Measurements from ENCODE around the gene LYPD1.

LYPD1 gene

DNA sequence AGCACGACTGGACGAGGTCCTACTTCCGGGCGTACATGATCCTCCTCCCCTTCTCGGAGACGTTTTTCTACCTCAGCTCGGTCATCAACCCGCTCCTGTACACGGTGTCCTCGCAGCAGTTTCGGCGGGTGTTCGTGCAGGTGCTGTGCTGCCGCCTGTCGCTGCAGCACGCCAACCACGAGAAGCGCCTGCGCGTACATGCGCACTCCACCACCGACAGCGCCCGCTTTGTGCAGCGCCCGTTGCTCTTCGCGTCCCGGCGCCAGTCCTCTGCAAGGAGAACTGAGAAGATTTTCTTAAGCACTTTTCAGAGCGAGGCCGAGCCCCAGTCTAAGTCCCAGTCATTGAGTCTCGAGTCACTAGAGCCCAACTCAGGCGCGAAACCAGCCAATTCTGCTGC lies 24.8 kb downstream of the LYPD1 start:
- Histone ChIP-seq H3K79me1 (ENCODE audit: low read depth, low read length) (no peaks in the 10 kb centered on the region), H3K23ac (ENCODE audit: low read depth, low read length, poor library complexity) (no peak overlapping the region), H2BK5ac (ENCODE audit: low read length) (no peak overlapping the region), H2BK120ac (ENCODE audit: low read depth, low read length) (no peak overlapping the region), H2AK5ac (ENCODE audit: low read depth, low read length) (no peak overlapping the region), H3K14ac (ENCODE audit: low read length) (no peak overlapping the region), H3K4me2 (ENCODE audit: insufficient read depth, low read length, poor library complexity, severe bottlenecking) (no peak overlapping the region), H3K27me3 (ENCODE audit: control insufficient read depth in 3 of 3, insufficient read depth in 3 of 3, low read depth in 1 of 3, low read length in 3 of 3) (no peaks in the 10 kb centered on the region), H3K27ac (replicated peaks; ENCODE audit: low read length) (no peak overlapping the region), H4K8ac (ENCODE audit: low read depth, low read length) (no peak overlapping the region), H3K4ac (ENCODE audit: low read length) (no peak overlapping the region), H4K91ac (ENCODE audit: low read depth, low read length, poor library complexity) (no peak overlapping the region), H3K4me3 (ENCODE audit: low read length in 2 of 2) (no peak overlapping the region), H2BK12ac (ENCODE audit: low read length) (no peak overlapping the region), H3K4me1 (ENCODE audit: control insufficient read depth in 2 of 2, insufficient read depth in 1 of 2, low read depth in 1 of 2, low read length in 2 of 2) (peaks cover 14 to 21% of the 10 kb centered on the region in 2 donors), H3K9me3 (replicated peaks in 1 of 2; ENCODE audit: control insufficient read depth in 2 of 2, insufficient read depth in 1 of 2, low read depth in 1 of 2, low read length in 2 of 2) (peaks cover 0 to 4% of the 10 kb centered on the region in 2 donors), H2BK15ac (ENCODE audit: low read length) (no peak overlapping the region), H3K9ac (ENCODE audit: low read depth, low read length, poor library complexity) (no peak overlapping the region), H2AFZ (ENCODE audit: low read length) (no peak overlapping the region), H3K36me3 (replicated peaks in 1 of 2; ENCODE audit: control insufficient read depth in 2 of 2, insufficient read depth in 2 of 2, low read length in 2 of 2) (peaks cover 0 to 31% of the 10 kb centered on the region in 2 donors), H3K18ac (ENCODE audit: low read length) (peak overlapping the region; percentile 22)
- no peak for DNase-seq (ENCODE audit: low spot score)
- WGBS, 2 donors (ENCODE audit: extremely low coverage in 2 of 2, insufficient read length in 2 of 2, insufficient replicate concordance in 1 of 2): no CpG with 5 or more reads among the region's 35 CpGs

DNA sequence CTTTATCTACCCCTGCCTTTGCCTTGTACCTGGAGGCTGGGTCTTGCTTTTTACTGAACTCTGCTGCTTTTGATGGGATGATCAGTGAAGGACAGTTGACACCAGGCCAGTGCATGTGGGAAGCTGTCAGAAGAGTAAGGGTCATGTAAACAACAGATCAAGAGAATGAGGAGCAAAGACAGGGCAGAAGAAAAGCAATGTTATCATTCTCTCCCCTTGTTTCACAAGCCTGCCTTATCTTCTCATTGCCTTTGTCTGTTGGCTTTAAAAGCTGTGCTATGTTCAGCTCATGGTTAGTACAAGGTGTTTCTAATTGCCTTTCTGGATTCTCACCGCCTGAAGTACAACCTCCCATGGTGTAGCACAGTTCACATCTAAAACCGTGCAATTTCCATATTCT lies 27.6 kb downstream of the LYPD1 start:
- whole genome bisulfite sequencing, 2 donors (ENCODE audit: extremely low coverage in 2 of 2, insufficient read length in 2 of 2, insufficient replicate concordance in 1 of 2): no CpG with 5 or more reads among the region's 2 CpGs
- no peak overlapping the region for H2BK120ac ChIP-seq (ENCODE audit: low read depth, low read length)
- H3K4ac ChIP-seq (ENCODE audit: low read length): no peak overlapping the region
- no peak overlapping the region for H3K23ac ChIP-seq (ENCODE audit: low read depth, low read length, poor library complexity)
- no peaks in the 10 kb centered on the region for H3K27me3 ChIP-seq (ENCODE audit: control insufficient read depth in 3 of 3, insufficient read depth in 3 of 3, low read depth in 1 of 3, low read length in 3 of 3)
- H2BK15ac ChIP-seq (ENCODE audit: low read length): no peak overlapping the region
- H3K27ac ChIP-seq (replicated peaks; ENCODE audit: low read length): no peak overlapping the region
- H2AFZ ChIP-seq (ENCODE audit: low read length): no peak overlapping the region
- H3K9me3 ChIP-seq (replicated peaks in 1 of 2; ENCODE audit: control insufficient read depth in 2 of 2, insufficient read depth in 1 of 2, low read depth in 1 of 2, low read length in 2 of 2): peaks cover 0 to 4% of the 10 kb centered on the region in 2 donors
- no peak overlapping the region for H3K4me2 ChIP-seq (ENCODE audit: insufficient read depth, low read length, poor library complexity, severe bottlenecking)
- H2BK5ac ChIP-seq (ENCODE audit: low read length): no peak overlapping the region
- peaks cover 0 to 36% of the 10 kb centered on the region in 2 donors for H3K36me3 ChIP-seq (replicated peaks in 1 of 2; ENCODE audit: control insufficient read depth in 2 of 2, insufficient read depth in 2 of 2, low read length in 2 of 2)
- DNase-seq (ENCODE audit: low spot score): no peak
- peaks cover 17 to 23% of the 10 kb centered on the region in 2 donors for H3K4me1 ChIP-seq (ENCODE audit: control insufficient read depth in 2 of 2, insufficient read depth in 1 of 2, low read depth in 1 of 2, low read length in 2 of 2)
- no peak overlapping the region for H3K9ac ChIP-seq (ENCODE audit: low read depth, low read length, poor library complexity)
- H4K91ac ChIP-seq (ENCODE audit: low read depth, low read length, poor library complexity): no peak overlapping the region
- no peak overlapping the region for H3K18ac ChIP-seq (ENCODE audit: low read length)
- H4K8ac ChIP-seq (ENCODE audit: low read depth, low read length): peak overlapping the region; percentile 24
- no peak overlapping the region for H3K4me3 ChIP-seq (ENCODE audit: low read length in 2 of 2)
- H3K79me1 ChIP-seq (ENCODE audit: low read depth, low read length): no peaks in the 10 kb centered on the region
- H2AK5ac ChIP-seq (ENCODE audit: low read depth, low read length): no peak overlapping the region
- no peak overlapping the region for H2BK12ac ChIP-seq (ENCODE audit: low read length)
- no peak overlapping the region for H3K14ac ChIP-seq (ENCODE audit: low read length)

DNA sequence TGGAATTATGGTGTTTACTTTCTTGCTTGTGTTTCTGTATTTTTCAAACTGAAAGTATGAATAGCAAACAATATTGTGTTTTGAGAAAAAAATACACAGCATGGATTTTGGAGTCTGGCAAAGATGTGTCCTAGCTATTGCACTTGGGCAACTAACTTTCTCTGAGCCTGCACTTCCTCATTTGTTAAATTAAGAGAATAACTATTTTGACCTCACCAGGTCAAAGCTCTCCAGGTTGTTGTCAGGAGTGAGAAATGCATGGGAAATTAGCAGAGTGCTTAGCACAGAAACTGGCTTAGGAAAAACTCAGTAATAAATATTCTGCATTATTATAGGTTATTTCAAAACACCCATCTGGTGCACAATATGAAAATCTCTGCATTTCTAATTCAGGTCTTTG lies 28.2 kb downstream of the LYPD1 start:
- H2AK5ac ChIP-seq (ENCODE audit: low read depth, low read length): no peak overlapping the region
- no peak overlapping the region for H2BK120ac ChIP-seq (ENCODE audit: low read depth, low read length)
- H4K8ac ChIP-seq (ENCODE audit: low read depth, low read length): no peak overlapping the region
- no peak overlapping the region for H2BK15ac ChIP-seq (ENCODE audit: low read length)
- H2BK12ac ChIP-seq (ENCODE audit: low read length): no peak overlapping the region
- no peak overlapping the region for H3K4me2 ChIP-seq (ENCODE audit: insufficient read depth, low read length, poor library complexity, severe bottlenecking)
- H3K27ac ChIP-seq (replicated peaks; ENCODE audit: low read length): no peak overlapping the region
- no peak overlapping the region for H3K14ac ChIP-seq (ENCODE audit: low read length)
- H3K9me3 ChIP-seq (replicated peaks in 1 of 2; ENCODE audit: control insufficient read depth in 2 of 2, insufficient read depth in 1 of 2, low read depth in 1 of 2, low read length in 2 of 2): peaks cover 0 to 4% of the 10 kb centered on the region in 2 donors
- H3K18ac ChIP-seq (ENCODE audit: low read length): no peak overlapping the region
- no peak overlapping the region for H2AFZ ChIP-seq (ENCODE audit: low read length)
- peaks cover 17 to 23% of the 10 kb centered on the region in 2 donors for H3K4me1 ChIP-seq (ENCODE audit: control insufficient read depth in 2 of 2, insufficient read depth in 1 of 2, low read depth in 1 of 2, low read length in 2 of 2)
- H3K4ac ChIP-seq (ENCODE audit: low read length): no peak overlapping the region
- H3K4me3 ChIP-seq (ENCODE audit: low read length in 2 of 2): no peak overlapping the region
- no peak overlapping the region for H4K91ac ChIP-seq (ENCODE audit: low read depth, low read length, poor library complexity)
- no peak overlapping the region for H3K9ac ChIP-seq (ENCODE audit: low read depth, low read length, poor library complexity)
- H3K79me1 ChIP-seq (ENCODE audit: low read depth, low read length): no peaks in the 10 kb centered on the region
- H3K23ac ChIP-seq (ENCODE audit: low read depth, low read length, poor library complexity): no peak overlapping the region
- H3K36me3 ChIP-seq (replicated peaks in 1 of 2; ENCODE audit: control insufficient read depth in 2 of 2, insufficient read depth in 2 of 2, low read length in 2 of 2): peaks cover 0 to 36% of the 10 kb centered on the region in 2 donors
- H3K27me3 ChIP-seq (ENCODE audit: control insufficient read depth in 3 of 3, insufficient read depth in 3 of 3, low read depth in 1 of 3, low read length in 3 of 3): no peaks in the 10 kb centered on the region
- no peak for DNase-seq (ENCODE audit: low spot score)
- no peak overlapping the region for H2BK5ac ChIP-seq (ENCODE audit: low read length)

DNA sequence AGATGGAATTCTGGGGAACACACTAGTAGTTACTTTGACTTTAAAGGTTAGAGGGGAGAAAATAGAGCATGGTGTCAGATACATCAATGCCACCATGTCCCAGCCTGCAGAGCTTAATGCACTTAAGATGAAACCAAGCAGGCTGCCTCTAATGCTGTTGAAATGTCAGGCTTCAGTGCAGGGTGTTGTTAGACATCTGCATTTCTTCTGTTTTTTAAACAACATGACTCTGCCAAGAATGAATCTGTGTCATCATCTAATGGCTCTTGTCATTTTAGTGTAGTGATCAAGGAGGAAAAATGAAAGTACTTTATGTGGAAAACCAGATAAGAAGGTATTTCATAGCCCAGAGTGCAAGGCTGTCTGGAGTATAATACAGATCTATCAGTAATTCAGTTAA lies 29.9 kb downstream of the LYPD1 start:
- H2BK120ac ChIP-seq (ENCODE audit: low read depth, low read length): no peak overlapping the region

More for the DNA sequence above, 29.9 kb downstream of the LYPD1 start:
- Histone ChIP-seq H3K27ac (replicated peaks; ENCODE audit: low read length) (no peak overlapping the region), H3K27me3 (ENCODE audit: control insufficient read depth in 3 of 3, insufficient read depth in 3 of 3, low read depth in 1 of 3, low read length in 3 of 3) (no peaks in the 10 kb centered on the region), H3K4ac (ENCODE audit: low read length) (no peak overlapping the region), H3K4me2 (ENCODE audit: insufficient read depth, low read length, poor library complexity, severe bottlenecking) (no peak overlapping the region), H3K14ac (ENCODE audit: low read length) (no peak overlapping the region), H2AK5ac (ENCODE audit: low read depth, low read length) (no peak overlapping the region), H3K36me3 (replicated peaks in 1 of 2; ENCODE audit: control insufficient read depth in 2 of 2, insufficient read depth in 2 of 2, low read length in 2 of 2) (peaks cover 0 to 33% of the 10 kb centered on the region in 2 donors), H3K9me3 (replicated peaks in 1 of 2; ENCODE audit: control insufficient read depth in 2 of 2, insufficient read depth in 1 of 2, low read depth in 1 of 2, low read length in 2 of 2) (peaks cover 0 to 12% of the 10 kb centered on the region in 2 donors), H3K4me1 (ENCODE audit: control insufficient read depth in 2 of 2, insufficient read depth in 1 of 2, low read depth in 1 of 2, low read length in 2 of 2) (peaks cover 10% of the 10 kb centered on the region in 2 donors), H2BK5ac (ENCODE audit: low read length) (no peak overlapping the region), H3K9ac (ENCODE audit: low read depth, low read length, poor library complexity) (no peak overlapping the region), H3K18ac (ENCODE audit: low read length) (no peak overlapping the region), H2AFZ (ENCODE audit: low read length) (no peak overlapping the region), H4K8ac (ENCODE audit: low read depth, low read length) (no peak overlapping the region), H2BK12ac (ENCODE audit: low read length) (no peak overlapping the region), H3K4me3 (ENCODE audit: low read length in 2 of 2) (no peak overlapping the region), H4K91ac (ENCODE audit: low read depth, low read length, poor library complexity) (no peak overlapping the region), H2BK15ac (ENCODE audit: low read length) (no peak overlapping the region), H3K79me1 (ENCODE audit: low read depth, low read length) (no peaks in the 10 kb centered on the region), H3K23ac (ENCODE audit: low read depth, low read length, poor library complexity) (no peak overlapping the region)
- DNase-seq (ENCODE audit: low spot score): no peak
